Body of pancreas (tissue), 4 donors: ENCODE measurements around the gene GATAD2B.

Source experiments
- POLR2A ChIP-seq, 3 donors: fragments of 450-650 bp; IDR thresholded peaks; one replicate each; pipeline ENCODE4 v1.6.1; 2016; ENCODE audit warnings: antibody characterized with exemption in 3 of 3, mild to moderate bottlenecking in 2 of 3
- TF ChIP-seq, protein P1 (sequence below), 7 experiments: fragments of 450-650 bp in 4 of 7; fragments of 200-600 bp in 3 of 7; sonication (generic) in 3 of 7; IDR thresholded peaks; one replicate each; pipeline ENCODE4 v1.5.1; 2016 to 2019; ENCODE audit warnings: antibody characterized with exemption in 7 of 7

DNA sequence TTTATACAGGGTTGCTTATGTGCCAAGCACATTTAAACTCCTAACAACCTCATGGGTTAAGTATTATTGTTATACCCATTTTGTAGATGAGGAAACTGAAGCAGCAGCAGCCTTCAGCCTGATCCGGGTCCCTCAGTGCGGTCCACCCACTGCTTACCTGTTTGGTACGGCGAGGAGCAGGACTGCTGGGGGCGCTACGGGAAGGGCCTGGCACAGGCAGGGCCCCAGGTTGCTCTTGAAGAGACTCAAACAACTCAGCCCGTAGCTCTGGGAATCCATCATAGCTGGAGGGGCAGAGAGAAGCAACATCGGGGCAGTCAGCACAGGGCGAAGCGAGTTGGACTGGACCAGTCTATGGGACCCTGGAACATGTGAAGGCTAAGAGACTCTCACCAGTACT, 14.6 kb upstream of the GATAD2B start:
- TF ChIP-seq, protein P1, sequence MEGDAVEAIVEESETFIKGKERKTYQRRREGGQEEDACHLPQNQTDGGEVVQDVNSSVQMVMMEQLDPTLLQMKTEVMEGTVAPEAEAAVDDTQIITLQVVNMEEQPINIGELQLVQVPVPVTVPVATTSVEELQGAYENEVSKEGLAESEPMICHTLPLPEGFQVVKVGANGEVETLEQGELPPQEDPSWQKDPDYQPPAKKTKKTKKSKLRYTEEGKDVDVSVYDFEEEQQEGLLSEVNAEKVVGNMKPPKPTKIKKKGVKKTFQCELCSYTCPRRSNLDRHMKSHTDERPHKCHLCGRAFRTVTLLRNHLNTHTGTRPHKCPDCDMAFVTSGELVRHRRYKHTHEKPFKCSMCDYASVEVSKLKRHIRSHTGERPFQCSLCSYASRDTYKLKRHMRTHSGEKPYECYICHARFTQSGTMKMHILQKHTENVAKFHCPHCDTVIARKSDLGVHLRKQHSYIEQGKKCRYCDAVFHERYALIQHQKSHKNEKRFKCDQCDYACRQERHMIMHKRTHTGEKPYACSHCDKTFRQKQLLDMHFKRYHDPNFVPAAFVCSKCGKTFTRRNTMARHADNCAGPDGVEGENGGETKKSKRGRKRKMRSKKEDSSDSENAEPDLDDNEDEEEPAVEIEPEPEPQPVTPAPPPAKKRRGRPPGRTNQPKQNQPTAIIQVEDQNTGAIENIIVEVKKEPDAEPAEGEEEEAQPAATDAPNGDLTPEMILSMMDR (IDR thresholded peaks at IDR 0.05): no peak
- no peak for TF ChIP-seq POLR2A (IDR thresholded peaks at IDR 0.05)
